NCI-H1930 (cell line): ENCODE measurements around the gene RPL18A.

Source experiments
- DNase-seq, 2 experiments: peaks; one replicate each; lab custom pipeline; 2025; lab: John Stamatoyannopoulos, UW

RPL18A gene

DNA sequence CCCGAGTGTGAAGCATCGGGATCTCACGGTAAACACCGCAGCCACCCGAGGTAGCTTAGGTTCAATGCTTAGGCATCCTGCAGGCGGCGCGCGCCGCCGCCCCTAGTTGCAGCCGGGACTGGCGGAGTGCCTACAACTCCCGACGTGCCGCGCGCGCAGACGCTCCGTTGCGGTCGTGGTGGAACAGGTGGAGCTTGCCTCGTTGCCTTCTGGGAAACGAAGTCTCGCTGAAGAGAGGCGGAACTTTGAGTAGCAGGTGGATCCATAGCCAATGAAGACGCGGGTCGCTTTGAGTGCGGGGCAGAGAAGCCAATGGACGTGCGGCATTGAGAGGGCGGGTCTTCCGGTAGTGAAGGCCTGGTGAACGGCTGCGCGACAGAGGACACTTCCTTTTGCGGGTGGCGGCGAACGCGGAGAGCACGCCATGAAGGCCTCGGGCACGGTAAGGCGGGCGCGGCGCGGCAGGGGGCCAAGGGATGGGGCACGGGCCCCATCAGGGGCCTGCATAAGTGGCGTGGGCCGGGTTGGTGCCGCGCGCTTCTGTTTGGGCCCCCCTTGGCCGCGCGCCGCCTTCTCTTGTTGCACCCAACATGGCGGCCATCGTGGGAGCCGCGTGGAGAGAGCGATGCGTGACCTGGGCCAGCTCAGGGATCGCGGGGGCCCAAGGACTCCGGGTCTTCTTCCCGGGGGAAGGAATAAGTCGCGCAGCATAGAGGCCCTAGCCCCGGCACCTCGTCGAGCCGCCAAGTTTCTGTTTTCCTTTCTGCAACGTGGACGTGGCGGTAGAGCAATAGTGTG is at the start of gene RPL18A:
Gene RPL18A (plus strand): TSS at position 378 of the 798 bp plus-strand sequence. CDS start 47 bp downstream, at position 425.
- DNase-seq: peak; percentile 96 to 97

DNA sequence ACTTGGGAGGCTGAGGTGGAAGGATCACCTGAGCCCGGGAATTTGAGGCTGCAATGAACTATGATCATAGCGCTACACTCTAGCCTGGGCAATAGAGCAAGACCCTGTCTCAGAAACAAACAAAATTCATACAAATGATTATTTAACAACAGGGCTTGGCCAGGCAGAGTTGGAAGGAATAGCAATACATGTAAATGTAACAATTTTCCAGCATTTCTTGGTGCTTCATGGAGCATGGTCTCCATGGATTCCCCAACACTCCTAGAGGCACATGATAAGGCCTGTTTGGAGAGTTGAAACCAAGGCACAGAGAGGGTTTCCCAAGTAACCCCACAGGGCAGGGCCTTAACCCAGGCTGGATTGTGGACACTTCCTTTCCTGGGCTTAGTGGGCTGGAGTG is 48.6 kb upstream of the RPL18A start:
- no peak for DNase-seq

DNA sequence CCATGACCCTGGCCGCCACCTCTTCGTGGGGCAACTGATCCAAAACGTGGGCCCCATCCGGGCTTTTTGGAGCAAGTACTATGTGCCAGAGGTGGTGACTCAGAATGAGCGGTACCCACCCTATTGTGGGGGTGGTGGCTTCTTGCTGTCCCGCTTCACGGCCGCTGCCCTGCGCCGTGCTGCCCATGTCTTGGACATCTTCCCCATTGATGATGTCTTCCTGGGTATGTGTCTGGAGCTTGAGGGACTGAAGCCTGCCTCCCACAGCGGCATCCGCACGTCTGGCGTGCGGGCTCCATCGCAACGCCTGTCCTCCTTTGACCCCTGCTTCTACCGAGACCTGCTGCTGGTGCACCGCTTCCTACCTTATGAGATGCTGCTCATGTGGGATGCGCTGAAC is 48.0 kb upstream of the RPL18A start:
- no peak for DNase-seq

DNA sequence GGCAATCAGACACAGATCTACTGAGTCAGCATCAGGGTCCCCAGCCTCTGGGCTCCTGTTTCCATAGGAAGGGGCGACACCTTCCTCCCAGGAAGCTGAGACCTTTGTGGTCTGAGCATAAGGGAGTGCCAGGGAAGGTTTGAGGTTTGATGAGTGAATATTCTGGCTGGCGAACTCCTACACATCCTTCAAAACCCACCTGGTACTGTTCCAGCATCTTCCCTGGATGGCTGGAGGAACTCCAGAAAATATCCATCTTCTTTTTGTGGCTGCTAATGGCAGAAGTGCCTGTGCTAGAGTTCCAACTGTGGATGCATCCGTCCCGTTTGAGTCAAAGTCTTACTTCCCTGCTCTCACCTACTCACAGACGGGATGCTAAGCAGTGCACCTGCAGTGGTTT is 47.6 kb upstream of the RPL18A start:
- DNase-seq: no peak

DNA sequence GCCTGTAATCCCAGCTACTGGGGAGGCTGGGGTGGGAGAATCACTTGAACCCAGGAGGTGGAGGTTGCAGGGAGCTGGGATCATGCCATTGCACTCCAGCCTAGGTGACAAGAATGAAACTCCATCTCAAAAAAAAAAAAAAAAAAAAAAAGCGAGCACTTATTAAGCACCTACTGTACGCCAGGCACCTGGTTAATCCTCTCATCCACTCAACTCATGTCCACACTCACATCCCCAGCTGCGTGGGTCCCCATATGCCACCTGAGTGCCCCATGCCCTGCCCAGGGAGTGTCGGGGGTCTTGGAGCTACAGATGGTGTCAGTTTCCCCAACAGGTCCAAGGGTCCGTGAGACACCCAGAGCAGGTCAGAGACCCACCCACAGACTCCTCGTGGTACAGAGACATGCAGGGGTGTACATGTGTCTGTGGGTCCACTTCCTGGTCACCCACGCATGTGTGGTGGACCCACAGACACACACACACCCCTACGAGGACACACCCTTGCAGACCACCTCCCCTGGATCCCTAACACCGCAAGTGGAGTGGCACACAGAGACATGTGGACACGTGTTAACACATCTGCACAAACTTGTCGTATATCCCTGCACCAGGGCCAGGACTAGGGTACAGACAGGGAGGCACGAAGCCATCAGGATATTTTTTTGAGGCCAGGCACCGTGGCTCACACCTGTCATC is 41.9 kb upstream of the RPL18A start:
- no peak for DNase-seq

DNA sequence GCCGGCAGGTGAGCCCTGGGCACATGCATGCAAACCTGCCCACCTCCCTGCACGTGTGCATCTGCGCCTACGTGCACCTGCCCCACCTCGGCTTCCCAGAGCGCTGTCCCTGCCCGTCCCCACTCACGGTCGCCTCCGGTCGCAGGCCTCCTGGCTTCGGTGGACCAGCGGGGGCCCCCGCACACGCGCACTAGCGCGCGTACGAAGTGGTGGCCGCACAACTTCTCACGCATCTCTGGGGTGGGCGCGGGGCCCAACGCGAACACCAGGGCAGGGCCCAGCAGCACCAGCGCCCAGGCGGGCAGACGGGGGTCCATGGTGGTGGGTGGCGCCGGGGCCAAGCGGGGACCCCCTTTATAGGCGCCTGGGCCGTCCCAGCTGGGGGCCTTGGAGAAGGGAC is 38.5 kb upstream of the RPL18A start, which contains the start of gene INSL3:
Gene INSL3 (minus strand): TSS at position 330 of the 400 bp plus-strand sequence. CDS start 13 bp downstream, at position 317.
- no peak for DNase-seq

DNA sequence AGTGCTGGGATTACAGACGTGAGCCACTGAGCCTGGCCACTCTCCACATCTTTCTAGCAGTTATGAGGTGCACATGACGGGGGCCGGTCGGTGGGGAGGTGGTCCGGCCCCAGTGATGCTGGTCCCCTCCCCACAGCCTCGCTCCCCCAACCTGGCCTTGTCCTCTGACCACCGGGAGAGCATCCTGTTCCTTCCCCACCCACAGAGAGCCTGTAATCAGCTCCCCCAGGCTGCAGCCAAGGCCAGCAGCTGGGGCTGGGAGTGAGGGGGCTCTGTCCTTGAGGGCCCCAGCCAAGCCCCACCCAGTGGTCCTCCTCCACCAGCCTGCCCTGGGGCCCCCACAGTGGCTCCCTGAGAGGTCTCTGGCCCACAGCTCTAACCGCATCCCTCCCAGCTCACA is 35.4 kb upstream of the RPL18A start:
- no peak for DNase-seq

DNA sequence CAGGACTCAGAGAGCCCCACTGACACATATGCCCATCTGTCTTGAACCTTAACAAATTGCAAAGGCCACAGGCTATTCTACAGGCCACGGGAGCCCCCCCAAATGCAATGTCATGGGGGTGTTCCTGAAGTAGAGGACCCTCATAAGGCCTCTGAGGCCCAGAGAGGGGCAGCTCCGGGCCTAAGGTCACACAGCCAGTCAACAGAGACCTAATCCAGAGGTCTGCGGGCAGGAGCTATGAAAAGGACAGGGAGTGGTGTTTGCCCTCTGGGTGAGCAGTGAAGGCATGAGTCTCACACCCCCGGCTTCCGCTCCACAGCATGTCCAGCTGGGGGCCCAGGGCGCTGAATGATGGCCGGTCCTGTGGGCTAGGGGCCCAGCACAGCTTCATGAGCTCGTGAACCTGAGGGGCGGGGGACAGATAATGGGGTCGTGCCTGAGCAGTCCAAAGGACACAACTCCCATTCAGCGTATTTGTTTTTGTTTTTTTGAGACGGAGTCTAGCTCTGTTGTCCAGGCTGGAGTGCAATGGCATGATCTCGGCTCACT is 33.1 kb upstream of the RPL18A start:
- DNase-seq: no peak

DNA sequence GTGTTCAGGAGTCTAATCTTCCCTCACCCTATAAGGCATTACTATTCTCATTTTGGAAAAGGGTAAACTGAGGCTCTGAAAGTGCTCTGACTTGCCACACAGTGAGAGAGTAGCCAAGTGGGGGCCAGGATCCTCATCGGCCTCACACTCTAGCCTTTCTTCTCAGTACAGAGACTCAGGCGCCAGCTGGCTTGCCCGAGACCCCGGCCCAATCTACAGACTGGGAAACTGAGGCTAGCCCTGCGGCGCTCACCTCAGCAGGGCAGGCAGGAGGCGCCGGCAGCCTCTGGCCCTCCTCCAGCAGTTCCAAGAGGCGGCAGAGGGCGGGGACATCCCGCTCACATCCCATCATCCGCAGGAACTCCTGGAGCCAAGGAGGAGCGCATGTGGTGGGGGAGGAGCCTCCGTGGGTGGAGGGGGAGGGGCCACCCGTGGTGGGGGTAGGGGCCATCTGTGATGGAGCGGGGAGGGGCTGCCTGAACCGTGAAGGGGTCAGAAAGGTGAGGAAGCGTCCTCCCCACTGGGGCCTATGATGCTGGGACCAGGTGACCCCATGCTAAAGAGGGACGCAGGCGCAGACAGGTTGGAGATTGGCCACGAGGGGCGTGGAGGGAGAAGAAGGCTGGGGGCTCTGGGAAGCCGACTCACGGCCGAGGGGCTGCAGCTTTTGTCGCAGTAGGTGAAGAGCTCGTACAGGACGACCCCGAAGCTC is 29.7 kb upstream of the RPL18A start:
- DNase-seq: peak; percentile 14 to 34

DNA sequence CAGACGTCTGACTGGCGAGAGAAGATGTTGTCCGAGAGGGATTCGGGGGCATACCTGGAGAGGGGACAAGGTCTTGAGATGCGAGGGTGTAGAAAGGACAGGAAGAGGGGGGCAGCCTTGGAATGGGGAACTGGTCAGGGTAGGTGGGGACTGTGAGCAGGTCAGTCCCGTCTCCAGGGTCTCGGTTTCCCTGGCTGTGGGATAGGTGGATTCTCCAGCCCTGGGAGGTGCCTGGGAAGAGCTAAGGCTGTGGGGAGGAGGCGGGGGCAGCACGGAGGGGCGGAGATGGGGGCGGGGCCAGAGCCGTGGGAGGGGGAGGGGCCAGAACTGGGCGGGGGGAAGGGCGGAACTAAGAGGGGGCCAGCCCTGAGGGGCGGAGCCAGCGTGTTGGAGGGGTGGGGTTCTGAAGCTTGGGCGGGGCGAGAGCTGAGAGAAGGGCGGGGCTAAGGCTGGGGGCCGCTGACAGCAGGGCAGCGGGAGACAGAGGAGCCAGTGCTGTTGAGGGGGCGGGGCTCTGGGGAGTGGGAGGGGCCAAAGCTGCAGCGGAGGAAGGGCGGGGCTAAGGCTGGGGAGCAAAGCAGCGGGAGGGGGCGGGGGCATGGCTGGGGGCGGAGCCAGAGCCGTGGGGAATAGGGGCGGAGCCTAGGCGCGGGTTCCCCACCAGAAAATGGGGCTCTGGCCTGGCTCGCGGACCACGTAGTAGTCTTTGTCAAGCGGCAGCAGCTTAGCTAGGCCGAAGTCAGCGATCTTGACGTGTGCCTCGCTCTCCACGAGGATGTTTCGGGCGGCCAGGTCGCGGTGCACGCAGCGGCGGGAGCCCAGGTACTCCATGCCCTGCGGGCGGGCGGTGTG is 28.9 kb upstream of the RPL18A start:
- DNase-seq: peak; percentile 49 to 58

DNA sequence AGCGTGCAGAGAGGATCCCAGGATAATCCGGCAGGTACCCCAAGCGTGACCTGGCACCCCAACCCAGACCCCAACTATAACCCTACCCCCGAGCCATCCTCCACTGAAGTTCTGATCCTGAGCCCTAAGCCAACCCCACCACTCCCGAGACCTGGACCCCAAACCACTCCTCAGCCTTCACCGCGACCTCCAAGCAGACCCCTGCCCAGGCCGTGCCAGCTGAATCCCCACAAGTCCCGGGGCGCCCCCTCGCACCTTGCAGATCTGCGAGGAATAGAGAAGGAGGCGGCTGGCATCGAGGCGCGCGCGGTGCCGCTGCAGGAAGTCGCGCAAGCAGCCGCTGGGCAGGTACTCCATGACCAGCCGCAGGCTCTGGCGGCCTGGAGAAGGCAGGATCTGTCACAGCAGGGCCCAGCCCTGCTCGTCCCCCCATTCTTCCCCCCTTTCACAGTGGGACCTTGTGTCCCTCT is 28.3 kb upstream of the RPL18A start:
- no peak for DNase-seq

DNA sequence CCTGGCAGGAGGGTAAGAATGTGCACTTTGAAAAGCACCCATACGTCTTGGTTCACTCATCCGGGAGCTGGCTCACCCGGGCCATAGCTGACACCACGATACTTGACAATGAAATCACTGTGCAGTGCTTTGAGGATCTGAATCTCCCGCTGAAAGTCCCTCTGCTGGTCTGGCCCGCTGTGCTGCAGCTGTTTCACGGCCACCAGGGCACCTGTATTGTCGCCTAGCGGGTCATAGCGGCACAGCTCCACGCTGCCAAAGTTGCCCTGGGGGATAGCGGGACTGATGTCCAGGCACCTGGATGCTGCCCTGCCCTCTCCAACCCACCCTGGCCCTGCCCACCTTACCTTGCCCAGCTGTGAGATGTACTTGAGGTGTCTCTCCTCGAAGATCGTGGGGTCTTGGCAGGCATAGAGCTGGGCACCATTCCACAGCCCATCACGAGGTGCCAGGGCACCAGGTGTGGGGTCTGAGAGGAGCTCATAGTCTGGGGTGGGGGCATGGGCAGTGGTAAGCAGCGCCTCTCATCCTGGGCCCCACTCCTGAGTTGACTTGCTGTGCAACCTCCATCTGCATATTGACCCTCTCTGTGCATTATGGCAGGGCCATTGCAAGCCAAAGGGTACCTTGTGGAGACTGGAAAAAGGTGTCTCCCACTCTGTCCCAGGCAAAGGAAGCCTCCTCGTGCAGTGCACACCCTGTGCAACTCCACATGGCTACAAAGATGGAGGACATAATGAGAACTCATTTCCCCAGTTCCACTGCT is 27.1 kb upstream of the RPL18A start:
- no peak for DNase-seq

DNA sequence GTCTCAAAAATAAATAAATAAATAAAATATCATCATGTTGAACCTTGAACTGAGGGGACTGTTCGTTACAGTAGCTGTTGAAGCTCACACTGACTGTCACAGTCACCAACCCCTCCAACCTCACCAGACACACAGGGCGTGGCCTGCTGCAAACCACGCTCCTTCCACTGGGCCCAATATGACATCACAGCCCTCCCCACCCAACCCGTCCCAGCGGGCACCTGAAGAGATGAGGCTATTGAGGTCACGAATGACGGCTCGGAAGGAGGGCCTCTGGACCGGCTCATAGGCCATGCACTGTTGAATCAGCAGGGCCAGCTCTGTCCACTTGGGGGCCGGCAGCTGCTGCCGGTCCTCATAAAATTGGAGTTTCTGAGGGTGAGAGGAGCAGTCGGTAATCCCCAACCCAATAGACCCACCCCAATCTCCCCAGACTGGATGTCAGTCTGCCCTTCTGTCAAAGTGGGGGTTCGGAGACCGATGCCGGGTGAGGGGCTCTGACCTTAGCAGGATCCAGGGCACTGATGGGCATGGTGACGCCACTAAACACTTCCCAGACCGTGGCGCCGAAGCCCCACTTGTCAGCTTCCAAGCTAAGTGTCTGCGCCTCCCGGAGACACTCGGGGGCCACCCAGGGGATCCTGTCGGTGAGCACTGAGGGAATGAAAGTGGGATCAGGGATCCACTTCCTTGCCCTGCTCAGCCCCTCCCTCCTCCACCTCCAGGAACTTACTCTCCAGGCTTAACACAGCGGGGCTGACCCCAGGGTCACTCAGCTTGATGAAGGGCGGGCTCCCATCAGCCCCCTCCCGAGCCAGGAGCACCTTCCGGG is 25.1 kb upstream of the RPL18A start:
- no peak for DNase-seq

DNA sequence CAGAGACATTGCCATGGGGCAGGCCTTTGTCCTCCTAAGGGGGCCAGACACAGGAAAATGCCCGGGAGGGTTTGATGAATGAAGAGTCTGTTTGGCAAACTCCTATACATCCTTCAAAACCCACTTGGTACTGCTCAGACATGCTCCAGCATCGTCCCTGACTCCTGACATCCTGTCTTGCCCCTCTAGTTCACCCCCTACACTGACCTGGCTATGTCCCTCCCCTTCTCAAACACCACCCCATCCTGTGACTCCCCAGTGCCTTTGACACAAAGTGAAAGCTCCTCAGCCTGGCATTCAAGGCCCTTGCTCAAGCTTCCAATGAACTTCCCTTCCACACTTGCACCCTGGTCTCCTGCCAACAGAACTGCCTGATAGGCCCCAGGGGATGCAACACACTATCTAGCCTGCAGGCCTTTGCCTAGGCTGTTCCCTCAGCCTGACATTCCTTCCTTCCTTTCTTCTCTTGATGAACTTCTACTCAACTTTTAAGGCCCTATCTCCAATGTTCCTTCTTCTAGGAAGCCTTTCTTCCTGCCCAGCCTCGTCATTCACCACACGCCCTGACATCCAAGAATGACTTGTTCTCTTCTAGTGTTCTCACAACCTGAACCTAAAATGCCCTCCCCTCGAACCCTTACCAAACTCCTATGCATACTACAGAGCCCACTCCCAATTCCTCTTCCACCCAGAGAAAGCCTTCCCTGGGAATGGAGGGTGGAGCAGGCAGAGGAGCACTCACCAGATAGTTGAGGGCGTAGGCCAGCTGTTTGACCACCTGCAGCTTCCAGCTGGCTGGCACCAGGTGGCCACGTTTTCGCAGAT is 24.3 kb upstream of the RPL18A start:
- DNase-seq: no peak

DNA sequence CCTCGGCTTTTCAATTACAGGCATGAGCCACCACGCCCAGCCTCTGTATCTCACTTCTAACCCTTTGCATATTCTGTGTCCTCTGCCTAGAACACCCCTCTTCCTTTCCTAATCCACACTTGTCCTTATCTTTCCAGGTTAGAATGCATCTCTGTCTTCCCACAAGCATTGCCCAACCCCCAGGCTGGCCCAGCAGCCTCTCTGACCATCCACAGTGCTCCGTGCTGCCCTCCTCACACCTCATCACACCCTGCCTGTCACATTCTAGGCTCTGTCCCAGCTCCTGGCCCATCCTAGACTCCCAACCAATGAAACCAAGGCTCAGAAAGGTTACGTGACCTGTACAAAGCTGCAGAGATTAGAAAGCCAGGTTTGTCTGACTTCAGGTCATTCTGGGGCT is 23.2 kb upstream of the RPL18A start:
- DNase-seq: no peak

DNA sequence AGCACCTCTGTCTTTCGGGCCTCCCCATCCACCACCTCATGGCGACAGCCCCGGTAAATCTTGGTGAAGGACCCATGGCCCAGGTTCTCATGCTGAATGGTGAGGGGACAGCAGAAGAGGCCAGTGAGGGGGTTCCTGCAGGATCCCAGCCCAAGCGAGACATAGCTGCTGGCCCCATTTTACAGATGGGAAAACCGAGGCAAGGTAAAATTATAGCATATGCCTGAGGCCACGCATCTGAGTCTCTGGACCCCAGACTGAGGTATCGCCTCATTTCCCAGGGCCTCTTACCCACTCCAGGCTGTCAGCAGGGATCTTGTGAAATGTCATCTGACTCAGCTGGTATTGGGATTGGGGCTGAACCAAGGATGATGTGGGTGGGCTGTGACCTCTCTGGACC is 21.7 kb upstream of the RPL18A start:
- no peak for DNase-seq

DNA sequence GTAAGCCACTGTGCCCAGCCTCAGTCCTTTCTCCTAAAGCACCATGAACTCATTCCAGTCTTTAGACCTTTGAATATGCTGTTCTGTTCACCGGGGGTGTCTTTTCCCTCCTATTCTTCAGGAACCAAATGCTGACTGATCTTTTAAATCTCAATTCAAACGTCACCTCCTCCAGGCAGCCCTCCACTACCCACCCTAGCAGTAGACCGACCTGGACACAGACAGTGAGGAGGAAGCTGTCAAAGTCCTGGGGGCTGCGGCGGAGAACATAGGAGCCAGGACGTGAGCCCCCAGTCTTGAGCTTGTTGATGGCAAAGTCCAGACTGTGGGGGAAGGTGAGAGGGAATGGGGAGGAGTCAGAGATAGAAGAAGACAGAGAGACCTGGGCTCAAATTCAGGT is 19.7 kb upstream of the RPL18A start:
- no peak for DNase-seq

DNA sequence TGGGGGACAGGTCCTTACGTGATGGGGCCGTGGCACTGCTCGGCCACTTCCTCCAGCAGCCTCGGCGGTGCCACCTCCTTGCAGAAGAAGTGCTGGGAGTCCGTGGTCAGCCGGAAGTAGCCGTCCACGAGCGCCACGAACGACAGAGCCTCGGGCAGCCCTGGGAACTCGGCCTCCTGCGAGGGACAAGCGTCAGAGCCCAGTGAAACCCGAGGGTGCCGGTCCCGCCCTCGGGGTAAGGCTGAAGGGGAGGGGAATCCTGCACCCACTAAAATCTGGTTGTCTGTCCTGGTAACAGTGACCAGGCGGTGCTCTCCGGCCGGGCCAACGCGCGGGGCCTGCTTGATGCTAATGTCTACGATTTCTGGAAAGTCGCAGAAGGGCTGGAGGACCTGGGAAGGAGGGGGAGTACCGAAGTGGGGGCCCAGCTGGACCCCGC is 18.3 kb upstream of the RPL18A start:
- no peak for DNase-seq
